Measurements from ENCODE around the gene RAB8A.

Gene RAB8A

GRCh38 chr19:16073481-16073880 lies 38.2 kb upstream of the RAB8A start:
- H2BK120ac ChIP-seq (ENCODE audit: low read depth, low read length) = no peak overlapping the region
- H3K79me1 ChIP-seq (ENCODE audit: low read length) = peaks cover 3% of the 10 kb centered on the region
- no peak overlapping the region for H4K8ac ChIP-seq (ENCODE audit: low read depth, low read length)
- H2AK5ac ChIP-seq (ENCODE audit: low read length) = no peak overlapping the region
- WGBS (ENCODE audit: extremely low coverage, insufficient coverage, low lambda C conversion rate) = no CpG with 5 or more reads among the region's 7 CpGs
- no peak overlapping the region for H4K5ac ChIP-seq (ENCODE audit: low read length)
- DNase-seq = no peak
- no peaks in the 10 kb centered on the region for H3K4me1 ChIP-seq (ENCODE audit: control insufficient read depth, low read depth, low read length)
- H2BK5ac ChIP-seq (ENCODE audit: low read length) = no peak overlapping the region
- H3K4me3 ChIP-seq (ENCODE audit: low read length) = no peak overlapping the region
- no peak overlapping the region for H3K56ac ChIP-seq (ENCODE audit: low read length)
- no peak overlapping the region for H3K4me2 ChIP-seq (ENCODE audit: low read length)
- no peak overlapping the region for H3K9ac ChIP-seq (ENCODE audit: low read length)
- no peak overlapping the region for H3K4ac ChIP-seq (ENCODE audit: low read depth, low read length)
- no peak overlapping the region for H2BK15ac ChIP-seq (replicated peaks; ENCODE audit: low read depth)
- no peaks in the 10 kb centered on the region for H3K27me3 ChIP-seq (ENCODE audit: insufficient read depth, low read length, poor library complexity)
- H3K79me2 ChIP-seq (ENCODE audit: control insufficient read depth, insufficient read depth, low read length) = peaks cover 17% of the 10 kb centered on the region
- no peak overlapping the region for H3K27ac ChIP-seq (ENCODE audit: low read depth, low read length)
- no peak overlapping the region for H3K18ac ChIP-seq (ENCODE audit: low read length)
- H3K36me3 ChIP-seq (ENCODE audit: control insufficient read depth, insufficient read depth, low read length) = no peaks in the 10 kb centered on the region
- H3K23ac ChIP-seq (ENCODE audit: low read length) = peak overlapping the region; percentile 66

- no peak overlapping the region for H3K4me2 ChIP-seq (ENCODE audit: low read length)
- H2BK5ac ChIP-seq (ENCODE audit: low read length) = no peak overlapping the region
- H3K4ac ChIP-seq (ENCODE audit: low read depth, low read length) = no peak overlapping the region
- no peak overlapping the region for H3K9ac ChIP-seq (ENCODE audit: low read length)
- H3K27me3 ChIP-seq (ENCODE audit: insufficient read depth, low read length, poor library complexity) = no peaks in the 10 kb centered on the region
- no peak overlapping the region for H4K8ac ChIP-seq (ENCODE audit: low read depth, low read length)
- H2AK5ac ChIP-seq (ENCODE audit: low read length) = no peak overlapping the region
- no peak overlapping the region for H3K4me3 ChIP-seq (ENCODE audit: low read length)
- no peak overlapping the region for H3K18ac ChIP-seq (ENCODE audit: low read length)
- H2BK15ac ChIP-seq (replicated peaks; ENCODE audit: low read depth) = no peak overlapping the region
- H2BK120ac ChIP-seq (ENCODE audit: low read depth, low read length) = no peak overlapping the region
- peaks cover 1% of the 10 kb centered on the region for H3K4me1 ChIP-seq (ENCODE audit: control insufficient read depth, low read depth, low read length)
- no CpG with 5 or more reads among the region's 3 CpGs for WGBS (ENCODE audit: extremely low coverage, insufficient coverage, low lambda C conversion rate)
- no peak overlapping the region for H3K56ac ChIP-seq (ENCODE audit: low read length)
- H4K5ac ChIP-seq (ENCODE audit: low read length) = no peak overlapping the region
- H3K23ac ChIP-seq (ENCODE audit: low read length) = no peak overlapping the region
- H3K36me3 ChIP-seq (ENCODE audit: control insufficient read depth, insufficient read depth, low read length) = no peaks in the 10 kb centered on the region
- H3K79me1 ChIP-seq (ENCODE audit: low read length) = peaks cover 3% of the 10 kb centered on the region
- no peak for DNase-seq
- H3K27ac ChIP-seq (ENCODE audit: low read depth, low read length) = no peak overlapping the region
- H3K79me2 ChIP-seq (ENCODE audit: control insufficient read depth, insufficient read depth, low read length) = peaks cover 22% of the 10 kb centered on the region
These were observed 37.7 kb upstream of the RAB8A start for GRCh38 chr19:16073988-16074387.

GRCh38 chr19:16074488-16075365 lies 37.0 kb upstream of the RAB8A start:
- no peak overlapping the region for H3K18ac ChIP-seq (ENCODE audit: low read length)
- no peak overlapping the region for H3K56ac ChIP-seq (ENCODE audit: low read length)
- no peaks in the 10 kb centered on the region for H3K27me3 ChIP-seq (ENCODE audit: insufficient read depth, low read length, poor library complexity)
- no peak overlapping the region for H2BK120ac ChIP-seq (ENCODE audit: low read depth, low read length)
- no peaks in the 10 kb centered on the region for H3K36me3 ChIP-seq (ENCODE audit: control insufficient read depth, insufficient read depth, low read length)
- H4K8ac ChIP-seq (ENCODE audit: low read depth, low read length) = no peak overlapping the region
- H3K4me1 ChIP-seq (ENCODE audit: control insufficient read depth, low read depth, low read length) = peaks cover 4% of the 10 kb centered on the region
- no peak overlapping the region for H3K4me2 ChIP-seq (ENCODE audit: low read length)
- H4K5ac ChIP-seq (ENCODE audit: low read length) = no peak overlapping the region
- no peak overlapping the region for H2BK15ac ChIP-seq (replicated peaks; ENCODE audit: low read depth)
- no peak overlapping the region for H3K9ac ChIP-seq (ENCODE audit: low read length)
- no peak overlapping the region for H3K23ac ChIP-seq (ENCODE audit: low read length)
- no peak overlapping the region for H3K4ac ChIP-seq (ENCODE audit: low read depth, low read length)
- H3K4me3 ChIP-seq (ENCODE audit: low read length) = no peak overlapping the region
- H3K27ac ChIP-seq (ENCODE audit: low read depth, low read length) = no peak overlapping the region
- H2BK5ac ChIP-seq (ENCODE audit: low read length) = no peak overlapping the region
- H3K79me1 ChIP-seq (ENCODE audit: low read length) = peaks cover 3% of the 10 kb centered on the region
- H2AK5ac ChIP-seq (ENCODE audit: low read length) = no peak overlapping the region
- WGBS (ENCODE audit: extremely low coverage, insufficient coverage, low lambda C conversion rate) = no CpG with 5 or more reads among the region's 10 CpGs
- H3K79me2 ChIP-seq (ENCODE audit: control insufficient read depth, insufficient read depth, low read length) = peaks cover 29% of the 10 kb centered on the region
- no peak for DNase-seq

DNA sequence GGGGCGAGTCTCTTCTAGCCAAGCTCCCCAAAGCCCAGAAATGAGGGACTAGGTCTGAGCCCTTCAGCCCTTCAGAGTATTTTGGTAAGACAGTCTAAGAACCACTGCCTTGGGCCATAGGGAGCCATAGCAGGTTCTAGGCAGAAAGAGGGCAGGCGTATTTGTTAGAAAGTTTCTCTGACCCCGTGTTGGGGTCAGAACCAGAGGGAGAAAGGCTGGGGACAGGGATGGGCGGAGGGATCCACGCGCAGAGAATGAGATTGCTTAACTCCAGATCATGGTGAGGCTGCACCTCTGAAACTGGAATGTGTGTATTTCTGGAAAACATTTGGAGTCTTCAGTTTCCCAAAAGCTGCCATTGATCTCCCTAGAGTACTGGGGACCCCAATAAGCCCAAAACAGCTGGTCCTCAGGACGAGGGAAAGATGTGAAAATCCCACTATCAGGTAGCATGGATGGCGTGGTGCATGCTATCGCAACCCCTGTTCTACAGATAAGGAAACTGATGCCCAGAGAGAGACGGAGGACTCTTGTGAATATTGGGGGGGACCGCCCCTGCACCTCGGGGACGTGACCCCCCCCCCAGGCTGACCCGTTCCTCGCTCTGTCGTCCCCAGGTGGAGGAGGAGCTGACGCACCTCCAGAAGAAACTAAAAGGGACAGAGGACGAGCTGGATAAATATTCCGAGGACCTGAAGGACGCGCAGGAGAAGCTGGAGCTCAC lies 36.1 kb upstream of the RAB8A start:
- H2AK5ac ChIP-seq (ENCODE audit: low read length) = peak overlapping the region; percentile 43
- no peaks in the 10 kb centered on the region for H3K27me3 ChIP-seq (ENCODE audit: insufficient read depth, low read length, poor library complexity)
- WGBS (ENCODE audit: extremely low coverage, insufficient coverage, low lambda C conversion rate) = no CpG with 5 or more reads among the region's 21 CpGs
- peak overlapping the region; percentile 75 for H3K27ac ChIP-seq (ENCODE audit: low read depth, low read length)
- peak overlapping the region; percentile 81 for H3K56ac ChIP-seq (ENCODE audit: low read length)
- peak overlapping the region; percentile 74 for H3K4me2 ChIP-seq (ENCODE audit: low read length)
- H3K9ac ChIP-seq (ENCODE audit: low read length) = peak overlapping the region; percentile 86
- no peak overlapping the region for H4K5ac ChIP-seq (ENCODE audit: low read length)
- H3K23ac ChIP-seq (ENCODE audit: low read length) = no peak overlapping the region
- H4K8ac ChIP-seq (ENCODE audit: low read depth, low read length) = no peak overlapping the region
- peak overlapping the region; percentile 47 for H3K18ac ChIP-seq (ENCODE audit: low read length)
- H3K79me2 ChIP-seq (ENCODE audit: control insufficient read depth, insufficient read depth, low read length) = peaks cover 37% of the 10 kb centered on the region
- peak; percentile 42 for DNase-seq
- no peak overlapping the region for H3K4ac ChIP-seq (ENCODE audit: low read depth, low read length)
- H3K4me3 ChIP-seq (ENCODE audit: low read length) = peak overlapping the region; percentile 46
- peaks cover 3% of the 10 kb centered on the region for H3K79me1 ChIP-seq (ENCODE audit: low read length)
- no peaks in the 10 kb centered on the region for H3K36me3 ChIP-seq (ENCODE audit: control insufficient read depth, insufficient read depth, low read length)
- H2BK5ac ChIP-seq (ENCODE audit: low read length) = peak overlapping the region; percentile 31
- H3K4me1 ChIP-seq (ENCODE audit: control insufficient read depth, low read depth, low read length) = peaks cover 4% of the 10 kb centered on the region
- no peak overlapping the region for H2BK15ac ChIP-seq (replicated peaks; ENCODE audit: low read depth)
- H2BK120ac ChIP-seq (ENCODE audit: low read depth, low read length) = no peak overlapping the region

- Histone ChIP-seq H3K4ac (ENCODE audit: low read depth, low read length) (peak within 1 kb of the TSS; percentile 99), H2BK5ac (ENCODE audit: low read length) (peak within 1 kb of the TSS; percentile 49), H3K27me3 (ENCODE audit: insufficient read depth, low read length, poor library complexity) (no peaks in the 10 kb centered on the region), H2AK5ac (ENCODE audit: low read length) (peak within 1 kb of the TSS; percentile 43), H2BK120ac (ENCODE audit: low read depth, low read length) (peak within 1 kb of the TSS; percentile 88), H3K79me1 (ENCODE audit: low read length) (peaks cover 4% of the 10 kb centered on the region), H3K4me2 (ENCODE audit: low read length) (peak within 1 kb of the TSS; percentile 74), H3K18ac (ENCODE audit: low read length) (peak within 1 kb of the TSS; percentile 100), H3K4me3 (ENCODE audit: low read length) (peak within 1 kb of the TSS; percentile 95), H4K8ac (ENCODE audit: low read depth, low read length) (peak within 1 kb of the TSS; percentile 1), H3K4me1 (ENCODE audit: control insufficient read depth, low read depth, low read length) (peaks cover 4% of the 10 kb centered on the region), H3K23ac (ENCODE audit: low read length) (peak within 1 kb of the TSS; percentile 94), H3K36me3 (ENCODE audit: control insufficient read depth, insufficient read depth, low read length) (no peaks in the 10 kb centered on the region), H3K56ac (ENCODE audit: low read length) (peak within 1 kb of the TSS; percentile 97), H3K27ac (ENCODE audit: low read depth, low read length) (peak within 1 kb of the TSS; percentile 90), H3K79me2 (ENCODE audit: control insufficient read depth, insufficient read depth, low read length) (peaks cover 44% of the 10 kb centered on the region), H2BK15ac (replicated peaks; ENCODE audit: low read depth) (no peak within 1 kb of the TSS), H3K9ac (ENCODE audit: low read length) (peak within 1 kb of the TSS; percentile 86), H4K5ac (ENCODE audit: low read length) (no peak within 1 kb of the TSS)
- WGBS (ENCODE audit: extremely low coverage, insufficient coverage, low lambda C conversion rate) = no CpG with 5 or more reads among the region's 101 CpGs
- DNase-seq = peak; percentile 97
These were observed 35.3 kb upstream of the RAB8A start, which contains the start of gene TPM4 for GRCh38 chr19:16076154-16076957. TSS of gene TPM4 (plus strand) at chr19:16076495. CDS start at chr19:16076566, 71 bp downstream.

All from mesendoderm (in vitro differentiated cells).